ENCODE results near the gene DPY19L3.

DNA sequence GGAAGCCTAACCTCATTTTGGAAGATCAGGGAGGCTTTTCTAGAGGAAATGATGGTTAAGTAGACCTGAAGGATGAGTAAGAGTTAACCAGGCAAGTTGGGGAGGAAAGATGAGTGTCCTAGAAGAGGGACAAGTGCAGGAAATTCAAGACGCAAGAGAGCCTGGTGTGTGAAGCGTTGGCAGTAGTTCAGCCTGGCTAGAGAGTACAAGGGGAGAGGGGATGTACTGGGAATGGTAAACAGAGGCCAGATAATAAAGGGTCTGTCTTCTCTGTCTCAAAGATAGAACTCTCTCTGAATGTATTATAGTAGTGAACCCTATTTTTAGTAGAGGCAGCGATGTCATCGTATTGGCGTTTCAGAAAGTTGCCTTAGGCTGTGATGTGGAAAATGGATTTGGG is 9.7 kb downstream of the DPY19L3 start:
- TF ChIP-seq, protein P1, sequence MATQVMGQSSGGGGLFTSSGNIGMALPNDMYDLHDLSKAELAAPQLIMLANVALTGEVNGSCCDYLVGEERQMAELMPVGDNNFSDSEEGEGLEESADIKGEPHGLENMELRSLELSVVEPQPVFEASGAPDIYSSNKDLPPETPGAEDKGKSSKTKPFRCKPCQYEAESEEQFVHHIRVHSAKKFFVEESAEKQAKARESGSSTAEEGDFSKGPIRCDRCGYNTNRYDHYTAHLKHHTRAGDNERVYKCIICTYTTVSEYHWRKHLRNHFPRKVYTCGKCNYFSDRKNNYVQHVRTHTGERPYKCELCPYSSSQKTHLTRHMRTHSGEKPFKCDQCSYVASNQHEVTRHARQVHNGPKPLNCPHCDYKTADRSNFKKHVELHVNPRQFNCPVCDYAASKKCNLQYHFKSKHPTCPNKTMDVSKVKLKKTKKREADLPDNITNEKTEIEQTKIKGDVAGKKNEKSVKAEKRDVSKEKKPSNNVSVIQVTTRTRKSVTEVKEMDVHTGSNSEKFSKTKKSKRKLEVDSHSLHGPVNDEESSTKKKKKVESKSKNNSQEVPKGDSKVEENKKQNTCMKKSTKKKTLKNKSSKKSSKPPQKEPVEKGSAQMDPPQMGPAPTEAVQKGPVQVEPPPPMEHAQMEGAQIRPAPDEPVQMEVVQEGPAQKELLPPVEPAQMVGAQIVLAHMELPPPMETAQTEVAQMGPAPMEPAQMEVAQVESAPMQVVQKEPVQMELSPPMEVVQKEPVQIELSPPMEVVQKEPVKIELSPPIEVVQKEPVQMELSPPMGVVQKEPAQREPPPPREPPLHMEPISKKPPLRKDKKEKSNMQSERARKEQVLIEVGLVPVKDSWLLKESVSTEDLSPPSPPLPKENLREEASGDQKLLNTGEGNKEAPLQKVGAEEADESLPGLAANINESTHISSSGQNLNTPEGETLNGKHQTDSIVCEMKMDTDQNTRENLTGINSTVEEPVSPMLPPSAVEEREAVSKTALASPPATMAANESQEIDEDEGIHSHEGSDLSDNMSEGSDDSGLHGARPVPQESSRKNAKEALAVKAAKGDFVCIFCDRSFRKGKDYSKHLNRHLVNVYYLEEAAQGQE (IDR thresholded peaks at IDR 0.05; ENCODE audit: insufficient read depth in 1 of 2, low read depth in 2 of 2, low read length in 1 of 2), result no peak
- TF ChIP-seq, protein P2, sequence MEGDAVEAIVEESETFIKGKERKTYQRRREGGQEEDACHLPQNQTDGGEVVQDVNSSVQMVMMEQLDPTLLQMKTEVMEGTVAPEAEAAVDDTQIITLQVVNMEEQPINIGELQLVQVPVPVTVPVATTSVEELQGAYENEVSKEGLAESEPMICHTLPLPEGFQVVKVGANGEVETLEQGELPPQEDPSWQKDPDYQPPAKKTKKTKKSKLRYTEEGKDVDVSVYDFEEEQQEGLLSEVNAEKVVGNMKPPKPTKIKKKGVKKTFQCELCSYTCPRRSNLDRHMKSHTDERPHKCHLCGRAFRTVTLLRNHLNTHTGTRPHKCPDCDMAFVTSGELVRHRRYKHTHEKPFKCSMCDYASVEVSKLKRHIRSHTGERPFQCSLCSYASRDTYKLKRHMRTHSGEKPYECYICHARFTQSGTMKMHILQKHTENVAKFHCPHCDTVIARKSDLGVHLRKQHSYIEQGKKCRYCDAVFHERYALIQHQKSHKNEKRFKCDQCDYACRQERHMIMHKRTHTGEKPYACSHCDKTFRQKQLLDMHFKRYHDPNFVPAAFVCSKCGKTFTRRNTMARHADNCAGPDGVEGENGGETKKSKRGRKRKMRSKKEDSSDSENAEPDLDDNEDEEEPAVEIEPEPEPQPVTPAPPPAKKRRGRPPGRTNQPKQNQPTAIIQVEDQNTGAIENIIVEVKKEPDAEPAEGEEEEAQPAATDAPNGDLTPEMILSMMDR (IDR thresholded peaks at IDR 0.05), result no peak
